B cell (primary cell): Measurements from ENCODE around the gene PHACTR3.

ENCODE experiments used
- CTCF ChIP-seq: fragments of 200-600 bp; IDR thresholded peaks from one replicate; pipeline ENCODE4 v1.8.0; 2022; ENCODE audit warnings: antibody characterized with exemption, mild to moderate bottlenecking
- EZH2 ChIP-seq: IDR thresholded peaks from 2 replicates; pipeline ENCODE4 v1.6.1; 2012; ENCODE audit warnings: borderline replicate concordance, low read depth, mild to moderate bottlenecking, moderate library complexity, low read length; ENCODE audit not compliant: insufficient read depth, poor library complexity, severe bottlenecking

GRCh38 chr20:59737816-59738215, 133.5 kb downstream of the PHACTR3 start:
- TF ChIP-seq CTCF (no peak), EZH2 (no peak)
